GM12872 (cell line): ENCODE measurements around the gene CPVL.

Experiments used
- TF ChIP-seq, protein P1 (sequence below): IDR thresholded peaks from 3 replicates; pipeline ENCODE4 v1.5.1; 2011; ENCODE audit warnings: low read depth, mild to moderate bottlenecking, low read length, moderate library complexity; ENCODE audit not compliant: insufficient read depth

The CPVL gene

DNA sequence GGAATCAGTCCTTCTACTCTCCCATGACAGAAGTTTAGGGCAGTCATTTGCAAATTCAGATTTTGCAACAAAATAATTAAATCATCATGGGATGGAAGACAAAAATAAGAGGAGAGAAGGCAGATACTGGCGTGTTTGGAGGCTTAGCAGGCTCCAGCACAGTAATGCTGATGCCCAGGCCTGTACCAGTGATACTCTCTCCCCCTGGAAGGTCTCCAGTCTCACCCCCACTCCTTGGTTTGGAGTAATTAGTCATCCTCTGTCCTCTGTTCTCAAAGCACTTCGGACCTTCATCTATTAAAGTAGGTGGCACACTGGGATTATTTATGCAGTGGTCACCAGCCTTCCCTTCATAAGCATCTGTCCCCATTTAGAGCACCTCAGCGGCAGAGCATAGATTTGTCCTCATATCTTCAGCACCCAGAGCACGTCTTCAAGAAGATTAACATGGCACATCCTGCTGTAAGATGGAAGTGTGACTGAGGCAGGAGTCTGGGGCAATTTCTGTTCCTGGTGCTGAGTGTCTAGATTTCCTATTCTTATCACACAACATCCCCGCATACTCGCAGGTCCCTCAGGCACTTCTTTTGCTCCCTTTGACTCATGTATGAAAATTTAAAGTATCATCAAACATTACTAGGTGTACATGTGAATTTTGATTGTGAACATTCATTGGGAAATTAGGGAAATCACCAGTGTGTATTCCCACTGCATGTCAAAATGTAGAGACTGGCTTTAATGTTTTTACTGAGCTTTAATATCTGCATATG is 156.9 kb downstream of the CPVL start:
- TF ChIP-seq, protein P1, sequence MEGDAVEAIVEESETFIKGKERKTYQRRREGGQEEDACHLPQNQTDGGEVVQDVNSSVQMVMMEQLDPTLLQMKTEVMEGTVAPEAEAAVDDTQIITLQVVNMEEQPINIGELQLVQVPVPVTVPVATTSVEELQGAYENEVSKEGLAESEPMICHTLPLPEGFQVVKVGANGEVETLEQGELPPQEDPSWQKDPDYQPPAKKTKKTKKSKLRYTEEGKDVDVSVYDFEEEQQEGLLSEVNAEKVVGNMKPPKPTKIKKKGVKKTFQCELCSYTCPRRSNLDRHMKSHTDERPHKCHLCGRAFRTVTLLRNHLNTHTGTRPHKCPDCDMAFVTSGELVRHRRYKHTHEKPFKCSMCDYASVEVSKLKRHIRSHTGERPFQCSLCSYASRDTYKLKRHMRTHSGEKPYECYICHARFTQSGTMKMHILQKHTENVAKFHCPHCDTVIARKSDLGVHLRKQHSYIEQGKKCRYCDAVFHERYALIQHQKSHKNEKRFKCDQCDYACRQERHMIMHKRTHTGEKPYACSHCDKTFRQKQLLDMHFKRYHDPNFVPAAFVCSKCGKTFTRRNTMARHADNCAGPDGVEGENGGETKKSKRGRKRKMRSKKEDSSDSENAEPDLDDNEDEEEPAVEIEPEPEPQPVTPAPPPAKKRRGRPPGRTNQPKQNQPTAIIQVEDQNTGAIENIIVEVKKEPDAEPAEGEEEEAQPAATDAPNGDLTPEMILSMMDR = no peak

- TF ChIP-seq, protein P1 = no peak
Observed at GRCh38 chr7:28988810-28989209, 157.5 kb downstream of the CPVL start.

DNA sequence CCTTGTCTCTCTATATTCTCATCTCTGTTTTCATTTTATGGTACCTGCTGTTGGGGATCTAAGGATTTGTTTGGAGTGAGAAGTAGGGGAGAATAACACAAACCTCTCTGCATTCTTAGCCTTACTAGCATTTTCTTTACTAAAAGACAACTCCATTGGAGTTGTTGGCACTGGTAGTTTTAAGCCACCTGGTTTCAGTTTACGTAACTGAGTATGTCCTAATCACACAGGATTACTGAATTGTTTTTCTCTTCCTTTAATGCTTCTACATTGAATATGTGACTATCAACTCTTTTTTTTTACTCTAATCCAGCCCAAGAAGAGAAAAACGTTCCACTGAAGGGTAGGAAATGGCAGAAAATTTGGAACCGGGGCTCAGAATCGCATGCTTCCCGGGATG is 158.2 kb downstream of the CPVL start:
- TF ChIP-seq, protein P1 = no peak

DNA sequence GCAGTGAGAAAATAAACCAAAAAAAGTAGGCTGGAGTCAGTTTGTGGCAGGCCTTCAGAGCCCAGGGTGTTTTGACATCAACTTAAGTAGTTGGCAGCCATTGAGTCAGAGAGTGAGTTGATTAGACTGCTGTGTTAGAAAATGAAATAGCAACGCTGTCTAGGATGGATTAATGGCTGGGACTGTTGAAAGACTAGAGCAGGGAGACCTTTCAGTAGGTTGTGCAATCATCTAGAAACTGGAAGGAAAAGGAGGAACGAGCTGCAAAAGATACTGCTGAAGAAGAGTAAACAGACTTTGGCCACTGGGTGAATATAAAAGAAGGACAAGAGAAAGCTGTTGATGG is 159.6 kb downstream of the CPVL start:
- TF ChIP-seq, protein P1 = no peak

- TF ChIP-seq, protein P1 = no peak
Observed at GRCh38 chr7:28986028-28986764, 160.1 kb downstream of the CPVL start.

- TF ChIP-seq, protein P1 = no peak
Observed at GRCh38 chr7:28984631-28985030, 161.7 kb downstream of the CPVL start.

DNA sequence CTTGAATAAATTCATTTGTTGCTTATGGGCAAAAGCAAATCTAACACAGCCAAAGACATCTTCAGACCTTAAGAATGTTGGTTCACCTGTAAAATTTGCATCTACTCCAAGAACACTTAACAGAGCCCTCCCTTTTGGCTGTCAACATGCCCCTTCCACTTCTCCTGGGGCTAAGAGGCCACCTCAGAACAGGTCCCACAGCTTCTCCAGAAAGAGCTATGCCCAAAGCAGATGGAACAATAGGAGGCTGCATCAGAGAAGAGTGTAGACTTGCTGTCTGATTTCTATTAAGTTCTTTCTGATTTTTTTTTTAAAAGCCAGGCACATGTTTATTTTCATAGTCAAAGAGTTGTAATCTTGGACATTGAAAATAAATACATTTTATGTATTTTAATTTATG is 162.1 kb downstream of the CPVL start:
- TF ChIP-seq, protein P1 = no peak
